ENCODE measurements around the gene PIK3C3.

Gene PIK3C3

GRCh38 chr18:41939326-41939725 lies 15.7 kb upstream of the PIK3C3 start:
- H3K4me3 ChIP-seq (replicated peaks; ENCODE audit: low read depth, low read length): no peak overlapping the region
- TF ChIP-seq, protein P1, sequence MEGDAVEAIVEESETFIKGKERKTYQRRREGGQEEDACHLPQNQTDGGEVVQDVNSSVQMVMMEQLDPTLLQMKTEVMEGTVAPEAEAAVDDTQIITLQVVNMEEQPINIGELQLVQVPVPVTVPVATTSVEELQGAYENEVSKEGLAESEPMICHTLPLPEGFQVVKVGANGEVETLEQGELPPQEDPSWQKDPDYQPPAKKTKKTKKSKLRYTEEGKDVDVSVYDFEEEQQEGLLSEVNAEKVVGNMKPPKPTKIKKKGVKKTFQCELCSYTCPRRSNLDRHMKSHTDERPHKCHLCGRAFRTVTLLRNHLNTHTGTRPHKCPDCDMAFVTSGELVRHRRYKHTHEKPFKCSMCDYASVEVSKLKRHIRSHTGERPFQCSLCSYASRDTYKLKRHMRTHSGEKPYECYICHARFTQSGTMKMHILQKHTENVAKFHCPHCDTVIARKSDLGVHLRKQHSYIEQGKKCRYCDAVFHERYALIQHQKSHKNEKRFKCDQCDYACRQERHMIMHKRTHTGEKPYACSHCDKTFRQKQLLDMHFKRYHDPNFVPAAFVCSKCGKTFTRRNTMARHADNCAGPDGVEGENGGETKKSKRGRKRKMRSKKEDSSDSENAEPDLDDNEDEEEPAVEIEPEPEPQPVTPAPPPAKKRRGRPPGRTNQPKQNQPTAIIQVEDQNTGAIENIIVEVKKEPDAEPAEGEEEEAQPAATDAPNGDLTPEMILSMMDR (IDR thresholded peaks at IDR 0.05; ENCODE audit: low read depth, low read length, missing control alignments): no peak
- no peak for DNase-seq (ENCODE audit: extremely low read depth, low read depth)

- DNase-seq (ENCODE audit: extremely low read depth, low read depth): peak; percentile 52
- no peak overlapping the region for H3K4me3 ChIP-seq (replicated peaks; ENCODE audit: low read depth, low read length)
- TF ChIP-seq, protein P1 (IDR thresholded peaks at IDR 0.05; ENCODE audit: low read depth, low read length, missing control alignments): no peak
These were observed 14.4 kb upstream of the PIK3C3 start for GRCh38 chr18:41940506-41941215.

DNA sequence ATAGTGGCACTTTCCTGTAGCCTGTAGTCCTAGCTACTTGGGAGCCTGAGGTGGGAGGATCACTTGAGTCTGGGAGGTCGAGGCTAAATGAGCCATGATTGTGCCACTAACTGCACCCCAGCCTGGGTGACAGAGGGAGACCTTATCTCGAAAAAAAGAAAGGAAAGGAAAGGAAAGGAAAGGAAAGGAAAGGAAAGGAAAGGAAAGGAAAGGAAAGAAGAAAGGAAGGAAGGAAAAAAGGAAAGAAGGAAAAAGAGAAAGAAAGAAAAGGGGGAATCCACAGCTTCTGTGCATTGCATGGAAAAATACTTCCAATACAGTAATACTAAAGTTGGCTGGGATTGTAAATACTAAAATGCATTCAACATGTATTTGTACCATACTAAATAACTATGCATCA lies 12.8 kb upstream of the PIK3C3 start:
- DNase-seq (ENCODE audit: extremely low read depth, low read depth): no peak
- TF ChIP-seq, protein P1 (IDR thresholded peaks at IDR 0.05; ENCODE audit: low read depth, low read length, missing control alignments): no peak
- no peak overlapping the region for H3K4me3 ChIP-seq (replicated peaks; ENCODE audit: low read depth, low read length)

- H3K4me3 ChIP-seq (replicated peaks; ENCODE audit: low read depth, low read length): no peak overlapping the region
- no peak for DNase-seq (ENCODE audit: extremely low read depth, low read depth)
- TF ChIP-seq, protein P1 (IDR thresholded peaks at IDR 0.05; ENCODE audit: low read depth, low read length, missing control alignments): no peak
These were observed 6.4 kb upstream of the PIK3C3 start for GRCh38 chr18:41948544-41949110.

- no peak for DNase-seq (ENCODE audit: extremely low read depth, low read depth)
- no peak overlapping the region for H3K4me3 ChIP-seq (replicated peaks; ENCODE audit: low read depth, low read length)
- TF ChIP-seq, protein P1 (IDR thresholded peaks at IDR 0.05; ENCODE audit: low read depth, low read length, missing control alignments): no peak
These were observed 5.7 kb upstream of the PIK3C3 start for GRCh38 chr18:41949206-41949920.

- TF ChIP-seq, protein P1 (IDR thresholded peaks at IDR 0.05; ENCODE audit: low read depth, low read length, missing control alignments): no peak
- no peak for DNase-seq (ENCODE audit: extremely low read depth, low read depth)
- peak overlapping the region; percentile 76 for H3K4me3 ChIP-seq (replicated peaks; ENCODE audit: low read depth, low read length)
These were observed 654 bp downstream of the PIK3C3 start for GRCh38 chr18:41955688-41956087.
